ENCODE data around the gene ADH6.

The ADH6 gene

DNA sequence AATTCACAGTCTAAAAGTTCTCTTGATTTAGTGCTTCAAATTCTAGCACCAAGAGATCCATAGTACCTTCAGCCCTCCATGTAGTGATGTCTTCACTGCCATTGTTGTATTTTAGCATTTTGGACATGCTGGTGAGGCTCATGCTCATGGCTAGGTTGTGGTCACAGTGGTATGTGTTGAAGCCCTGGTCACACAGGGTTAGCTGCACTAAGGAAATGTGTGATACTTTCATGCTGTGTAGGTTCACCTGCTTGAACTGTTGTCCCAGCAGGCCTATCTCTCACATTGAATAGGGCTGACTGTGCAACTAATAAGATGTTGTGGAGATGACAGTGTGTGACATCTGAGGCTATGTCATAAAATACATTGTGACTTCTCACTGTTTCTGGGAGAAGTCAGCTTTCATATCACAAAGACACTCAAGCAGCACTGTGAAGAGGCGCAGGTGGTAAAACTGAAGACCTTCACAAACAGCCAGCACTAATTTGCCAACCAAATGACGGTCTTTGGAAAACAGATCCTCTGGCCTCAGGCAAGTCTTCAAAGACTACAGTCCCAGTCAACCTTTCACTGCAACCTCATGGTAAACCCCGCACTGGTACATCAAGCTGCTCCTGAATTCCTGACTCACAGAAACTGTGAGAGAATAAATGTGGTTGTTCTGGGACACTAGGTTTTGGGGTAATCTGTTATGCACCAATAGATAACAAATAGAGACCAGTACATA, 57.5 kb downstream of the ADH6 start:
- Histone ChIP-seq H3K4me2 (no peak overlapping the region), H3K9ac (no peak overlapping the region), H3K36me3 (no peaks in the 10 kb centered on the region), H3K9me3 (no peaks in the 10 kb centered on the region), H3K4me1 (no peaks in the 10 kb centered on the region), H4K20me1 (no peaks in the 10 kb centered on the region), H3K27ac (no peak overlapping the region), H3K27me3 (no peaks in the 10 kb centered on the region), H3K4me3 (no peak overlapping the region)
- TF ChIP-seq Cebpa-rat (IDR thresholded peaks at IDR 0.05) = no peak

DNA sequence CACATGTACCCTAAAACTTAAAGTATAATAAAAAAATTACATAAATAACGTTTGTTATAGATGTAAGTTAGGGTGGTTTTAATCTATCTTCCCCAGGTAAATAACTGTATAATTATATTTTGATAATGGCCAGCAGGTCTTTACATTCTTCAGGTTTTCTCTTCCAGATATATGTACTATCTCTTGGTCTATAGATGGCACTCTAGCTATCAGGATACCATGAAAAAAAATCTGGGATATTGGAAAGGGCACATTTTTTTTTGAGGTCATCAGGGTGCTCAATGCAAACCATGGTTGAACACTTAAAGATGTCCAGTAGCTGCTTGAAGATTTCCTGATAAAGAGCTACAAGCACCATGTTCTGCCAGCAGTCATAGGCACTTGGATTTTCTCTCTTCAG, 59.3 kb downstream of the ADH6 start:
- Histone ChIP-seq H4K20me1 (no peaks in the 10 kb centered on the region), H3K4me3 (no peak overlapping the region)
- TF ChIP-seq Cebpa-rat (IDR thresholded peaks at IDR 0.05) = no peak

DNA sequence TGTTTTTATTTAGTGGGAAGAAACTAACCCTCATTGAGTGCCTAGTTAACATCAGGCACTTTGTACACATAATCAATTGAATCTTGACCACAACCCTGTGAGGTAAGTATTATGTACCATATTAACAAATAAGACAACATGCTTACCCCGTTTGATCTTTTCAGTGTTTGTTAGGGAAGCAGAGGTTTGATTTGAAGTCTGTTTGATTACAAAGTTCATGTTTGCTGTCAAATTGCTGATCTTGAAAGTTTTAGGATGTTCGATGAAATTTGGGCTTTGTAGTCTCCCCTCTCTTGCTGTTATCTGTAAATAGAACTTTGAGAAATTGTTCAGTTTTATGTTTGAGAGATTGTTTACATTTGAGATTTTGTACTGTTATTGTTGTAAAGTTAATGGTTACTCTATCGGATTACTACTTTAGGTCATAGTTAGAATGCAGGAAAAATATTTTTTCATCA, 61.5 kb downstream of the ADH6 start:
- no peak overlapping the region for H3K4me3 ChIP-seq
- H4K20me1 ChIP-seq = no peaks in the 10 kb centered on the region
- H3K36me3 ChIP-seq = no peaks in the 10 kb centered on the region
- no peak for TF ChIP-seq Cebpa-rat (IDR thresholded peaks at IDR 0.05)
- no peaks in the 10 kb centered on the region for H3K4me1 ChIP-seq
- H3K27me3 ChIP-seq = no peaks in the 10 kb centered on the region
- H3K9ac ChIP-seq = no peak overlapping the region
- no peaks in the 10 kb centered on the region for H3K9me3 ChIP-seq
- H3K27ac ChIP-seq = no peak overlapping the region
- H3K4me2 ChIP-seq = no peak overlapping the region

More for the DNA sequence above, 59.3 kb downstream of the ADH6 start:
- Histone ChIP-seq H3K36me3 (no peaks in the 10 kb centered on the region), H3K9ac (no peak overlapping the region), H3K4me2 (no peak overlapping the region), H3K27me3 (no peaks in the 10 kb centered on the region), H3K9me3 (no peaks in the 10 kb centered on the region), H3K27ac (no peak overlapping the region), H3K4me1 (no peaks in the 10 kb centered on the region)

DNA sequence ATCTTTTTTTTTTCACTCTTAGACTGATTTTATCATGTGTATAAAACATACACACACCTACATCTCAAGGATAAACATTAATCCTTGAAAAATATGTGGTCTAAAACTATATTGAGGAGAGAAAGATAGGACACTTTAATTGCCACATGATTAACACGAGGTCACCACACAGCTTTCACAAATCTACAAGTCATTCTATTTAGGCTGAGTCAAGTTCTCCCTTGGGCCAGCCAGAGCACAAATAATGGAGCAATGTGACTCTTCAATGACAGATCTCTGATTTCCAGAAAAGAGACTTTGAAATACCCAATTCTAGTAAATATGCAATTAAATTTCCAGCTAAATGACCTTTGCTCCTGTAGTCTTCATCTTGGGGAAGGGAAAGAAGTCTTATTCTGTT, 62.1 kb downstream of the ADH6 start:
- Histone ChIP-seq H3K4me2 (no peak overlapping the region), H3K4me1 (no peaks in the 10 kb centered on the region), H3K4me3 (no peak overlapping the region), H4K20me1 (no peaks in the 10 kb centered on the region), H3K9me3 (peaks cover 3% of the 10 kb centered on the region; the same call in 1 of the 2 replicates), H3K36me3 (no peaks in the 10 kb centered on the region), H3K27ac (no peak overlapping the region), H3K27me3 (no peaks in the 10 kb centered on the region), H3K9ac (no peak overlapping the region)
- no peak for TF ChIP-seq Cebpa-rat (IDR thresholded peaks at IDR 0.05)

DNA sequence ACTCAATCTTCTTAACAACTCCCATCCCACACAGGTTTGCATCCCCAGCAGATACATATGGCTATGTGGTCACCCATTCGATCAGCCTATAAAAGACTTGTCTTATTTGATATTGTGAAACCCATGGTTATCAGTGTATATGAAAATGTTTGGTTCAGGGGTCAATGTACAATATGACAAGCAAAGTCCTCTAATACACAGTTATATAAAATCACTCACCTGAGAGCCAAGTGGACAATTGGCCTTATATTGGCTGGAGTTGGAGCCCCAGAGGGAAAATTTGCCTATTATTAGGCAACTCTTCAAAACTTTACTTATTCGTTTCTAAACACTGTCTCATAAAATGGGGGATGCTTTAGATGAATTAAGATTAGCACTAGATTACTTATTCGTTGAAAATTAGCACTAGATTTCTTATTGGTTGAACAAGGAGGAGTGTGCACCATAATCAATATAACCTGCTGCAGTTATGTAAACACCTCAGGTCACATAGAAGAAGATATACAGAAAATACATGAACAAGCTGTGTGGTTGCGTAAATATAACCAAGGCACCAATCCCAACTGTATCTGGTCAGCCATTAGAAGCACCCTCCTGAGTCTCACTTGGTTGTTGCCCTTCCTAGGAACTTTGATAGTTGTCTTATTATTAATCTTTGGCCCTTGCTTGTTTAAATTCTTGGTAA, 64.2 kb downstream of the ADH6 start:
- H3K9me3 ChIP-seq = peaks cover 22% of the 10 kb centered on the region
- no peaks in the 10 kb centered on the region for H4K20me1 ChIP-seq
- H3K36me3 ChIP-seq = no peaks in the 10 kb centered on the region
- no peak for TF ChIP-seq Cebpa-rat (IDR thresholded peaks at IDR 0.05)
- no peak overlapping the region for H3K4me2 ChIP-seq
- H3K27ac ChIP-seq = no peak overlapping the region
- no peaks in the 10 kb centered on the region for H3K4me1 ChIP-seq
- H3K9ac ChIP-seq = no peak overlapping the region
- no peaks in the 10 kb centered on the region for H3K27me3 ChIP-seq
- H3K4me3 ChIP-seq = no peak overlapping the region
